ENCODE data around the gene ZNF708. TPM values are rescaled to one million over a fixed set of nuclear protein-coding genes. Genes with fewer than 3 reads are reported as not detected.

ZNF708 gene
- total and polyA plus RNA-seq, 2 of the 8 experiments (the other 6 are each of a cell fraction or from before 2014, with no cell fraction given): 4.1 to 40.0 TPM

DNA sequence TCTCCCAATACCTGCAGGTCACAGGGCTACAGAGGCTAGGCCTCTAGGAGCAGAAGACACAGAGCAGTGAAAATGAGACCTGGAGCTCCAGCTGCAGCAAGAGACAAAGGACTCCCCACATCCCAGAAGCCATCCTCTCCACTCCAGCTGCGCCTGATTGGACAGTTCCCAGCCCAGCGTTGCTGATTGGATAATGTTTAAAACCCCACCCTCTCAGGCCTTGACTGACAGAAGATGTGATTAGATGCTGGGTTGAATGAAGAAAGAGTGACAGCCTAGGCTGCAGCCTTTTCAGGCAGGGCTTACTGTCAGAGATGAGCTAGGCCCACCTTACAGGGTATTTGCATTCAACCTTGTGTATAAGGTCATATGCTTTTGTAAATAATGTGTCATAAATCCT, 59.4 kb downstream of the ZNF708 start:
- Histone ChIP-seq H3K79me2 (ENCODE audit: control insufficient read depth in 1 of 2, insufficient read depth in 2 of 2, low read length in 2 of 2) (no peaks in the 10 kb centered on the region), H3K9me3 (ENCODE audit: insufficient read depth in 2 of 2, low read depth in 1 of 2, low read length in 1 of 2) (peaks cover 7 to 8% of the 10 kb centered on the region in 2 experiments), H3K4me3 (ENCODE audit: extremely low read depth in 1 of 4, insufficient read depth in 2 of 4, low read depth in 3 of 4, low read length in 4 of 4) (no peak overlapping the region), H2AFZ (ENCODE audit: low read length) (no peak overlapping the region), H3K56ac (replicated peaks; ENCODE audit: insufficient read length, low read depth, low read length) (no peak overlapping the region), H2AK5ac (ENCODE audit: low read depth, low read length) (no peak overlapping the region), H3K14ac (ENCODE audit: insufficient read length) (no peak overlapping the region), H2BK5ac (ENCODE audit: low read depth, low read length) (no peak overlapping the region), H3K4me1 (replicated peaks in 1 of 4; ENCODE audit: control insufficient read depth in 3 of 4, insufficient read depth in 4 of 4, low read length in 3 of 4) (no peaks in the 10 kb centered on the region), H3K27me3 (replicated peaks in 1 of 4; ENCODE audit: control insufficient read depth in 3 of 4, extremely low read depth in 1 of 4, insufficient read depth in 3 of 4, low read length in 3 of 4) (no peaks in the 10 kb centered on the region), H2BK12ac (ENCODE audit: low read depth, low read length) (no peak overlapping the region), H3K23ac (ENCODE audit: insufficient read length) (no peak overlapping the region), H3K18ac (ENCODE audit: extremely low read depth, low read length) (no peak overlapping the region), H2BK20ac (ENCODE audit: low read length) (no peak overlapping the region), H4K91ac (replicated peaks; ENCODE audit: insufficient read length, low read length) (no peak overlapping the region), H3K79me1 (ENCODE audit: low read depth, low read length) (no peaks in the 10 kb centered on the region), H3K36me3 (ENCODE audit: control insufficient read depth in 2 of 4, insufficient read depth in 4 of 4, low read length in 3 of 4) (no peaks in the 10 kb centered on the region), H2BK15ac (ENCODE audit: low read length) (no peak overlapping the region), H4K20me1 (replicated peaks in 1 of 2; ENCODE audit: control insufficient read depth in 1 of 2, insufficient read depth in 2 of 2, low read length in 2 of 2) (no peaks in the 10 kb centered on the region), H3K27ac (ENCODE audit: low read depth, low read length) (no peak overlapping the region), H4K5ac (ENCODE audit: insufficient read length, low read depth, low read length) (no peak overlapping the region), H3K23me2 (ENCODE audit: low read depth, low read length) (no peaks in the 10 kb centered on the region), H3K9ac (replicated peaks in 1 of 4; ENCODE audit: extremely low read depth in 1 of 4, low read depth in 3 of 4, low read length in 3 of 4) (no peak overlapping the region), H4K8ac (ENCODE audit: extremely low read depth, insufficient read depth, low read length) (no peak overlapping the region), H3K4ac (replicated peaks; ENCODE audit: insufficient read length, low read depth, low read length) (no peak overlapping the region), H2BK120ac (replicated peaks; ENCODE audit: low read depth, low read length) (no peak overlapping the region), H3K4me2 (ENCODE audit: insufficient read depth in 1 of 2, low read depth in 2 of 2, low read length in 2 of 2) (no peak overlapping the region)
- POLR2A ChIA-PET (ENCODE audit: partially characterized antibody): no interaction called here
- TF ChIP-seq, protein P1, sequence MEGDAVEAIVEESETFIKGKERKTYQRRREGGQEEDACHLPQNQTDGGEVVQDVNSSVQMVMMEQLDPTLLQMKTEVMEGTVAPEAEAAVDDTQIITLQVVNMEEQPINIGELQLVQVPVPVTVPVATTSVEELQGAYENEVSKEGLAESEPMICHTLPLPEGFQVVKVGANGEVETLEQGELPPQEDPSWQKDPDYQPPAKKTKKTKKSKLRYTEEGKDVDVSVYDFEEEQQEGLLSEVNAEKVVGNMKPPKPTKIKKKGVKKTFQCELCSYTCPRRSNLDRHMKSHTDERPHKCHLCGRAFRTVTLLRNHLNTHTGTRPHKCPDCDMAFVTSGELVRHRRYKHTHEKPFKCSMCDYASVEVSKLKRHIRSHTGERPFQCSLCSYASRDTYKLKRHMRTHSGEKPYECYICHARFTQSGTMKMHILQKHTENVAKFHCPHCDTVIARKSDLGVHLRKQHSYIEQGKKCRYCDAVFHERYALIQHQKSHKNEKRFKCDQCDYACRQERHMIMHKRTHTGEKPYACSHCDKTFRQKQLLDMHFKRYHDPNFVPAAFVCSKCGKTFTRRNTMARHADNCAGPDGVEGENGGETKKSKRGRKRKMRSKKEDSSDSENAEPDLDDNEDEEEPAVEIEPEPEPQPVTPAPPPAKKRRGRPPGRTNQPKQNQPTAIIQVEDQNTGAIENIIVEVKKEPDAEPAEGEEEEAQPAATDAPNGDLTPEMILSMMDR (IDR thresholded peaks at IDR 0.05; ENCODE audit: control extremely low read depth in 1 of 3, insufficient read depth in 1 of 3, low read depth in 1 of 3, low read length in 3 of 3): no peak
- TF ChIP-seq SUZ12 (IDR thresholded peaks at IDR 0.05; ENCODE audit: low read length): no peak
- no peak for TF ChIP-seq TAF1 (IDR thresholded peaks at IDR 0.05; ENCODE audit: low read depth, low read length)
- TF ChIP-seq TEAD4 (IDR thresholded peaks at IDR 0.05; ENCODE audit: low read depth, low read length): no peak
- 87% methylated on average over 2 of the region's 2 CpGs; no CpG with 5 or more reads in 1 of the 2 experiments for WGBS, 2 experiments (ENCODE audit: extremely low coverage in 1 of 2, insufficient coverage in 1 of 2, insufficient read length in 1 of 2, insufficient replicate concordance in 2 of 2, low coverage in 1 of 2, low lambda C conversion rate in 2 of 2, missing lambda C conversion rate in 1 of 2)
- CTCF ChIA-PET (ENCODE audit: partially characterized antibody): interaction anchor here (0.6 kb wide), 1 partner anchor 428 kb away, joined by 4 read pairs; no protein-coding TSS in a partner anchor
- FAIRE-seq: no peak
- DNase-seq (ENCODE audit: low read depth in 1 of 2, low spot score in 2 of 2): no peak
